A204.1 (cell line): ENCODE results near the gene TTC28.
"Not testable (repeated sequence)": the region's sequence is repeated elsewhere in the genome, so short reads cannot be mapped to it uniquely, and the experiment has no call there.

Experiments used
- FAIRE-seq: peaks from 2 replicates; lab custom pipeline; 2012; peaks lifted over from hg19 to GRCh38; lab: Jason Lieb, UNC

Gene TTC28

DNA sequence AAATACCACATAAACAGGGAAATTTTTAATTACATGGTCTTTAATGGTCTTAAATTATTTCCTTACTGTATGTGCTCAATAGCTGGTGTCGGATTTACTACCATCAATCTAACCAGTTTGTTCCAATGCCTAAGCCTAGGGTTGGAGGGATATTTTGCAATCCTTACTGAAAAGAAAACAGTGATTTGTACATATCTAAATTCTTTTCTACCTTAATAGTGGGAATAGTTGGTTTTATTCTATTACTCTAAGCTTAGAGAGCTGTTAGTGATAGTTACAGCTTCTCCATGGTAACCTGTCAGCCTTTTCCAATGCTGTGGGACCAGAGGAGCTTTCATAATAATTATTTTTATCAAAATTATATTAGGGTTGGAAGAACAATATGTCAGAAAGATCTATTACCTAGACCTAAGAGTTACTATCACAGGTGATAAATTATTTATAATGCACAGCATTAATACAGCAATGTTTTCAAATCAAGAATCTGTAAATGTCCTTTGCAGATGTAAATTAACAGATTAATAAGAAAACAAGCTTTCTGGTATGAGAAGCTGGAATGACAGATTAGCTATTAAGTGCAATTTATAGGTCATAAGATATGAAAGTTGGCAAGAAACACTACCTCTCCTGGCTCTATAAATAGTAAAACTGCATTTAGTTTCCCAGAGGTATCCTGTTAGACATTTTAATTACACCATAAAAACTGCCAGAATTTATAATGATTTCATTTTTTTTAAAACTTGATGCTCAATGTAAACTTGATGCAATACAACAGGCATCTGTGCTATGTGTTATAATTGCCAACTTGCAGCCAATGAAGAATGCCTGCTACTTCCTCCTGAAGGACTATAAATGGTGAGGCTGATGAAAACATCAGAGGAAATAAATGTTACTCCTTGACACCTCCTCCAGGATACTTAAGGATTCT, 498.6 kb downstream of the TTC28 start:
- no peak for FAIRE-seq

DNA sequence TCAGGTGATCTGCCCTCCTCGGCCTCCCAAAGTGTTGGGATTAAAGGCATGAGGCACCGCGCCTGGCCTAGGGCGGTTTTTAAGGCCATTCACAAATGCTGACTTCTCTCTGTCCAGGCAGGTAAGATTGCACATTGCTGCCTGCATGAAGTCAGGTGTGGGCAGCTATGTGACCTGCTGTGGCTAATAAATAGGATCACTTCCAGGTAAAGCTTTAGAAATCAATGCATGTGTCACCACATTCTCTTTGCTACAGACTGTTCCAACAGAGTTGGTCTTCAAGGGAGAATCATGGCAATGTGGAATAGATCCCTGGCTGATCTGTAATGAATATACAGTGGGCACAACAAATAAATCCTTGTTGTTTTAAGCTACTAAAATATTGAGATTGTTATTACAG, 500.2 kb downstream of the TTC28 start:
- FAIRE-seq = no peak

DNA sequence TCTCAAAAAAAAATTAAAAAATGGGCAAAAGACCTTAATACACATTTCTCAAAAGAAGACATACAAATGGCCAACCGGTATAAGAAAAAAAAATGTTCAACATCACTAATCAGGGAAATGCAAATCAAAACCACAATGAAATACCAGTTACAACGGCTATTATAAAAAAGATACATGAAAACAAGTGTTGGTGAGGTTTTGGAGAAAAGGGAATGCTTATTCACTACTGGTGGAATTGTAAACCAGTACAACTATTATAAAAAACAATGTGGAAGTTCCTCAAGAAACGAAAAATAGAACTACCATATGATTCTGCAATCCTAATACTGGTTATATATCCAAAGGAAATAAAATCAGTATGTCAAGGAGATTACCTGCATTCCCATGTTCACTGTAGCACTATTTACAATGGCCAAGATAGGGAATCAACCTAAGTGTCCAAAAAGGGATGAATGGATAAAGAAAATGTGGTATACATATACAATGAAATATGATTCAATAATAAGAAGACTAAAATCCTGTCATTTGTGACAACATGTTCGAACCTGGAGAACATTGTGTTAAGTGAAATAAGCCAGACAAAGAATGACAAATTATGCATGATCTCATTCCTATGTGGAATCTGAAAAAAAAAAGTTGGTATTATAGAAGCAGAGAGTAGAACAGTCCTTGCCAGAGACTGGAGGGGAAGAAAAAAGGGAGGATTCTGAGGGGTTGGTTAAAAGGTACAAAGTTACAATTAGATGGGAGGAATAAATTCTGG, 503.7 kb downstream of the TTC28 start:
- no peak for FAIRE-seq

DNA sequence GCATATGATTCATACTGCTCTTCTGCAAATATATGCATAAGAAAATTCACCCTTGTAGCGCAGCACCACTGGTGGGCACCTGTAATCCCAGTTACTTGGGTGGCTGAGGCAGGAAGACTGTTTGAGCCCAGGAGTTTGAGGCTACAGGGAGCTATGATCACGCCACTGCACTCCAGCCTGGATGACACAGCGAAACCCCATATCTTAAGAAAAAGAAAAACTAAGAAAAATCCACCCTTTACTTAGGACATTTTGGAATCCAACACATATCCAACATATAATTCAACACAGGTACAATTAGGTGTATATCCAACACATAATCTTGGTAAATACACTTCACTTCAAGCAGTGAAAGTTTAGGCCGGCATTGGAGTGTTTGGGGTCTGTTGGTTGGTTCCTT, 505.1 kb downstream of the TTC28 start:
- FAIRE-seq = no peak

DNA sequence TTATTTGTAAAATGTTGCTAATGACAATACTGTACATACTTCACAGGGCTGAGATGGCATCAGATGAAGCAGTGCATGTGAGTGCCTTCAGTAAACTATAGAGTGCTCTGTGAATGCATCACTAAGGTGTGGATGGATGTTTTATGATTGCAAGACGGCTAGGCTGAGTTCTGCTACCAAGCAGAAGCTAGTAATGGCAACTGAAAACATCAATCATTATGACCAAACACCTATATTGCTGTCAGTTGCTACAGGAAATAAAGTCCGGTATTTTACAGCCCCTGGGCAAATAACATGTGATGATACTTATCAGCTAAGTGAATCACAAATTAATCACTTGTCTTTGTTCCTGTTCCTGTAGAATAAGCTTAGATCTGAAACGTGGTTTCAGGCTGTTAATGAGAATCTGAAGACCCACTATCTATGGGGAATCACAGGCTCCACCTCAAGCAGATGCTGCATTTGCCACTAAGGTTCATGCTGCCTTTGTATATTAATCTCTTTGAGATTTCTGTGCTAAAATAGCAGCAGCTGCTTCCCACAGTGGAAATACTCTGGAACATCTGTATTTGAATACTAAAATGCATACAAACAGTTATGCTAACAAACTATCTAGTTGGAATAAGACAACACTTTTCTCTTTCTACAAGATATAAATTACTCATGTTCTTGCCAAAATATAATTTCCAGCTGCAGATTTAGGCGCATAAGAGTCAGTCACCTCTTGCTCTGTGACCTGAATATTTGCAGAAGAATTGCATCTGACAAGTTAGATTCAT, 506.6 kb downstream of the TTC28 start:
- FAIRE-seq = no peak

DNA sequence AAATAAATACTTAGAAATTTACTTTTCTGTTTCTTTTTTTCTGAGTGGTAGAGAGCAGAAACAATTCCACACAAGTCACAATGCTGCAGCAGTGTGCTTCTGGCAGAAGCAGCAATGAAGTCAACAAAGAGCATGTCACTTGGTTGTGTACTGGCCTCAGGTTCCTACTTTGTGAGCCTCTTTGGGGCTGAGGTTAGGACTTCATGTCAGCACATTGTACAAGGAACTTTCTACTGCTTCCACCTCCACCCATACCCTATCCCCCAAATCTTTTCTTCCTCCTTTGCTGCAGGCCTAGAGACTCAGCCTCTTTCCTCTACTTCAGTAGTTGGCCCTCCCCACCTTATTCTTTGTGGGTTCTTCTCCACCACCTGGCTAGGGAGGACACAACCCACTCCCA, 507.9 kb downstream of the TTC28 start:
- no peak for FAIRE-seq

DNA sequence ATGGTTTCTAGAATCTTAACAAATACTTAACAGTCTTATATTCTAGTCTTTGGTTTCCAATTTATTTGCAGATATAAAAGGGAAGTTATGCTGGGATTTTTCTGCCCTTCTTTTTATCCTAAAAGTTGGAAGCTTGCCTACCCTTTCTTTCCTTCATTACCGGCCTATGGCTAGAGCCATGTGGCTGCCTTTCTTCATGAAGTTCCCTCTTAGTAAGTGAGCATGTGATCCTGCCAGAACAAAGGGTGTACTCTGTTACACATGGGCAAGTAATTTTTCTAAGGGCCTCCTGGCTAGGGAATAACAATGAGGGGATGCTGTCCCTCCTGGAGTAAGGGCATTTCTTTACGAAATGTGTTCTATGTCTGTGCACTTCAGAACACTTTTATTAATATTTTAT, 508.5 kb downstream of the TTC28 start:
- no peak for FAIRE-seq

DNA sequence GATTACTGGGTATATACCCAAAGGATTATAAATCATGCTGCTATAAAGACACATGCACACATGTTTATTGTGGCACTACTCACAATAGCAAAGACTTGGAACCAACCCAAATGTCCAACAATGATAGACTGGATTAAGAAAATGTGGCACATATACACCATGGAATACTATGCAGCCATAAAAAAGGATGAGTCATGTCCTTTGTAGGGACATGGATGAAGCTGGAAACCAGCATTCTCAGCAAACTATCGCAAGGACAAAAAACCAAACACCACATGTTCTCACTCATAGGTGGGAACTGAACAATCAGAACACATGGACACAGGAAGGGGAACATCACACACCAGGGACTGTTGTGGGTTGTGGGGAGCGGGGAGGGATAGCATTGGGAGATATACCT, 510.3 kb downstream of the TTC28 start:
- FAIRE-seq = not testable (repeated sequence)

DNA sequence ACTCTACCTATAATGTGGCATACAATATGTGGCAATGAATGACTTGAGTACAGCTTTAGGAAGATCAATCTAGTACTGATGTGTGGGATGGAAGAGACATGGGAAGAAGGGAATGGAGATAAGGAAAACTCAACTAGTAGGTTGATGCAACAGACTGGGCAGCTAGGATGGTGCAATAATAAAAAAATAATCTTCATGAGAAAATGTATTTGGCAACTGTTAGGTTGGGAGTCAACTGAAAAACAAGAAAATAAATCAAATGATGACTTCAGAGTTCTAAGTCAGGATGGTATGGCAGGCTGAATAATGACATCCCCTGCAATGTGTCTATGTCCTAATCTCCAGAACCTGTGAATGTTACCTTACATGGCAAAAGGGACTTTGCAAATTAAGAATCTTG, 523.8 kb downstream of the TTC28 start:
- FAIRE-seq = no peak

DNA sequence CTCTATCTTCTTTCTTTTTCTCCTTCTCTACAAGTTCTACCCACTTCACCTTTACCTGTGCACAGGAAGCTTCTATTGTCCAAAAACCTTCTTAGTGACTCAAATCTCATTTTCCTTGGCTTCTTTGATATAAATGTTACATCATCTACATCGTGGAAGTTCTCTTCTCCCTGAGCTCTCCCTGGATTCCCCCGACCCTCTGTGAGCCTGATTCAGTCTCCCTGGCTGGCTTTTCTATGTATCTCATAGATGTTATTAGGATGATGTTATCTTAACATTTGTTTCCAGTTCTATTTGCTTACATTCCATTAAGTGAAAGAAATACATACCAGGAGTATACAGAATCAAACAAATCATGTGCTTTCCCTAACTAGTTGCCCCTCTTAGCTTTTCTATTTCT, 524.8 kb downstream of the TTC28 start:
- no peak for FAIRE-seq

DNA sequence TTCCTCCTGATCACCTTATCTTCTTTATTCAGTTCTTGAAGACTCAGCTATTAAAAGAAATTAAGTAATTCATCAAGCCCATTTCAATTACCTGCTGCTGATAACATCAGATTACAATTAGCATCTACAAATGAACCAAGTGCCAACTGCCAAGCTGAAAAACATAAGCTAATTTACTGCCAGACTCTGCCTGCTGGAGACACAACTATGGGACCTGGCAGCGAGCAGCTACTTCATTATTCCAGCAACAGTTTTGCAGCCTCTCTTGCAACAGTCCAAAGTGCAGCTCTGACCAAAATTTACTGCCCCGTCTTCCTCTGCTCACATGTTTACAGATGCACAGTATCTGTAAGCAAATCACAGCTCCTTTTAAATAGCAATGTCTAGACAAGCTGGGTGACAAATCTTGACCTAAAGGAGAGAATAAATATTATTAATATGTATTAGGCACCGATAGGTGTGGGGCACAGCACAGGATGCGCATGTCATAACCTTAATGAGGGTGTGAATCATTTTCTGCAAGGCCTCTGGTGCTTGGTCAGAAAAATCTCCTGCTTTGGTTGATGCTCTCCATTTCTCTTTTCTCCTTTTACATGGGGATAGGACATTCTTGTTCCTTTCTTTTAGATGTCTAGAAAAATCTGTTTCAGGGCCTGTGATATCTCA, 528.4 kb downstream of the TTC28 start:
- no peak for FAIRE-seq

DNA sequence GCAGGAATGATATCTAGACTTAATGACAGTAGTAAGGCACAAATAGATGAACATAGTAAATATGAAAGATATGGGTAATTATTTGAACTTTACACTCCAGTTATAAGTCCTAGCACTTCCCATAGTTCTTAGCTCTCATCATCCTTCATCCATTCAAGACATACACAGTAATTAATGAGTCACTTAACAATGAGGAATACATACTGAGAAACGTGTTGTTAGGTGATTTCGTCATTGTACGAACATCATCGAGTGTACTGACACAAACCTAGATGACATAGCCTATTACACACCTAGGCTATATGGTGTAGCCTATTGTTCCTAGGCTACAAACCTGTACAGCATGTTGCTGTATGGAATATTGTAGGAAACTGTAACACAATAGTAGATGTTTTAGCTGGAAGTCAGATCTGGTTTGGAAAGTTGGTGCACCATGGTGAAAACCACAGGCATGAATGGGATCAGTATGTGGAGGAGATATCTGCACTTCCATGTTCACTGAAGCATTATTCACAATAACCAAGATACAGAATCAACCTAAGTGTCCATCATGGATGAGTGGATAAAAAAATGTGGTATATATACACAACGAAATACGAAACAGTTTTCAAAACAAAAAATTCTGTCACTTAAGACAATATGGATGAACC, 530.7 kb downstream of the TTC28 start:
- no peak for FAIRE-seq

DNA sequence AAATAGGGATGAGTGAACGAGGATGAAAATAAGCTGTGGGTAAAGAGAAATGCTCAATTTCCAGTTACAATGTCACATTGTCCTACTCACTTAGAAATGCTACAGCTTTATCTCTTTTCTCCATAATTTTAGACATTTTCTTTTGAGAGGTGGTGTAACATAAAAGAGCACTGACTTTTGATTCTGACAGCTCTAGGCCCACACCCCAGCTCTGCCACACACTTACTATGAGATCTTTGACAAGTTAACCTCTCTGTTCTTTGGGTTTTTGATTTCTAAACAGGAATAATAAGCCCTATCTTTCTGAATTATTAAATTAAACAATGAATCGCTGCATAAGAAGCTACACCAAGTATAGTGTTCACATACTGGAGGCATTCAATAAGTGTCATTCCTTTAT, 532.2 kb downstream of the TTC28 start:
- no peak for FAIRE-seq

DNA sequence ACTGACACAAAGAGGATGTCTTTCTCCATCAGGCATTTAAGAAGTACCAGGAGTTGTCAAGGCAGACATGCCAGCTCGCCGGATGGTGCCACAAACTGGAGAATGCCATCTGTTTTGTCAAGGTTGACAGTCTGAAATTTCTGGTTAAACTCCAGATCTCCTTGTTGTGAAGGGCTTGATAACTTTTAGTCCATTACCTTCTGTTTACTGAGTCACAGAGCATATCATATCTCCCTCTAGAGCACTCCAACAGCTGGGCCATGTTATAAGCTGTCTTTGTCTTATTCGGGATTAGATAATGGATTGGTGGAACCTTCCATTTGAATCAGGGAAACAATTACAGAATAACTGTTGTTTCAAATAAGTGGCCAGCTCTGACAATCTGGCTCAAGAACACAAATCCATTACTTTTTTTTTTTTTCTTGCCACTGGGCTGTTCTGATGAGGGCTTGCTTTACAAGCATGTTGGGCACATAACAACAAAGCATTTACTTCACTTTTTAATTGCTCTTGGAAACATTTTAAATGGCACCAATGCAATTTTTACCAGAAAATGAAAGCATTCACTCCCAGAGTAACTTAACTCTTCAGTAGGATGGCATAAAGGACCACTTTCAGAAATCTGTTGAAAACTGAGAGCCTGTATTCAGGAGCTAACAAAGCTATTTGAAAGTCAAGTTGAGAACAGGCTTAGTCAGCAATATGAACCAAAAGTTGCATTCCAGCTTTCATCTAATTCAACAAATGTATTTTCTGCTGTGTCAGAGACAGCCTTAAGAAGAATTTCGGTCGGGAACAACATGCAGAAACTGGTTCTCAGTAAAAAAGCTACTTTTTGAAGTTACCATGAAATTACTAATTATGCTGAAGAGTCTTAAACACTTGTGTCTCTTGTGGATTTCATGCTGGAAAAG, 533.0 kb downstream of the TTC28 start:
- no peak for FAIRE-seq

DNA sequence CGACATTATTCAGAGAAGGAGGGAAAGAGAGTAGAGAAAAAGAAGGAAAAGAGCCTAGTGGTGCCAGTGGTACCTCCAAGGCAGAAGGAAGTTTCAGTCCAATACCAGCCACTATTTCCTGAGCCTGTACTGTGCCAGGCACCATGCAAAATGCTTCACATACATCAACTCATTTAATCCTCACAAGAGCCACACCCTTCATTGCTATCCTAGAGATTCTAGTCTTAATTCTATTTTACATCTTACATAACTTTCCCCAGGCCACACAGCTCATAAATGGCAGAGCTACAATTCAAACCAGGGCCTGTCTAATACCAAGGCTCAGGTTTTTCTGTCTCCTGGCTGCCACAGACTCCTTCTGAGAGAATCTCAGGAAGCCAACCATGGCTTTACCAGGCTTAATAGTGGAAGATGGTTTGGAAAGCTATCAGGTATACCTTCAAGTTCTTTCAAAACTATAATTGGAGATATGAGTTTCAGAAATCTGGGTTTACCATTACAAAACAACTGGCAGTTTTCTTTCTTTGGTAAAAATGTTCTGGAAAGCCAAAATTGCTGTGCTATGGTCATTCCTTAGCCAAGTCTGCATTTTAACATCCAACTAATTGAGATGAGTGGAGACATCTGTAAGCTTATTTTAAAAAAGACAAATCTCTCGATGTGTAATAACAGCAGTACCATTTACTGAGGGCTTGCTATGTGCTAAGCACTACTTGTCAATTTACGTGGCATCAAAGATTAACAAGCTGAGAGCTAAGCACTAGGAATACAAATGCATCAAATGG, 535.5 kb downstream of the TTC28 start:
- FAIRE-seq = no peak

DNA sequence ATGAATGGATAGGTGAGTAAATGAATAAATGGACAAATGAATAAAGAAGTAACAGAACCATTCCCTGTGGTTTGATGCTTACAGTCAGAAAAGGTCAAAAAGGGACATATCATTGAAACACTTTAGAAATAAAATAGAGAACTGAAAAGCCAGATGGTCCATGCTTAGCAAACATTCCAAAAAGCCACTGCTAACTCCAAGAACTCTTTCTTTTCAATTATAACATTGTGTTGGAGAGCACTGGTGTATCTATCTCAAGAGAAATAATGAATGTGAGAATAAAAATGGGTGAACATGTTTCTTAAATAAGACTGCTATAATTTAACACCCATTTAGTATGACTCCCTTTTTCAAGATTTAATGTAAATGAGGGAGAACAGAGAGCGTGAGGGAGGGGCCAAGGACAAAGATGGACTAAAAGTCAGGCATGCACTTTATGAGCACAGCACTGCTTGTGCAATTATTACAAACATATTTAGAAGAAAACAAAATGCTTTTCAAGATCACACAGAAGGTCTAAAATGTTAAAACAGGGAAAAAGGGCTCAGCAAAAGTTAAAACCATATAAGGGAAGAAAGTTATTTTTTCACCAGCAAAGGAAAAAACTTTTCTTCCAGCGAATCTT, 536.3 kb downstream of the TTC28 start:
- FAIRE-seq = no peak

DNA sequence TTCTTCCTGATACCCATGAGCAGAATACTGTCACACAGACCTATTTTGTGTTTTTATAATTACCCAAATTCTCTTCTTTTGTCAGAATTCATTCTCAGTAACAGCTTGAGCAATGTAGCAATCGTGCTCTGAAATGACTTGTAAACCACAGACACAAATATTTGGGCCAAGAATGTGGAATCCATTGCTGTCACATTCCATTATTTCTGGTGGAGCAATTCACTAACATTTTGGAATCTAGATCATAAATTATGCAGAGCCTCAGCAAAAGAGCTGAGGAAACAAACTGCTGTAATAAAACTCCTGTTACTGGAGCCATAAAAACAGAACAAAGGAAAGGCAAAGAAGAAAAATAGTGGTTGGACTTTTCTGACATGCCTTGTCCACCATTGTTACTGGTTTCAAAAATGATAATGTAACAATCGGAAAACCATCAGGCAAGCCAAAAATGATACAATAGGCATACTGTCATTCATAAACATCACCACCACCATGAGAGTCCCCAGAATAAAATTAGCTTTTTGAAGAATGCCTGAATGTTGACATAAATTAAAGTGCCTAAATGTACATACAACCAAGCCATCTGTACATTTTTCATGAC, 537.2 kb downstream of the TTC28 start:
- FAIRE-seq = no peak

DNA sequence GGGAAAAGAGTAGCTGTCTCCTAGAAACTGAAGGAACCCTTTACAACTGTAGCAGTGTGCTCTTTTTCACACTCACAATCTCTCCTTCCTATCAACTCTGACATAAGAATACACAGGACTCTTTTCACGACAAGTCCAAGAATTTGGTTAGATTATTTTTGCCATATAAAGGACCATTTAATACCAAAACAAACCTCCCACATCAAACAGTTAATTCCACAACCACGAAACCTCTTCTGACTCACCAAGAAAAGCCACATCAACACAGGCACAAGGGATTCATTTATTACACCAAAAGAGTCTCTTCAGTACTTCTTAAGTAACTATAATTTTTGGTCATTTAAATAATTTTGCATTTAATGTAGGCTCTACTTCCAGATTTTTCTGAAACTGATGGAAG, 538.0 kb downstream of the TTC28 start:
- FAIRE-seq = no peak

DNA sequence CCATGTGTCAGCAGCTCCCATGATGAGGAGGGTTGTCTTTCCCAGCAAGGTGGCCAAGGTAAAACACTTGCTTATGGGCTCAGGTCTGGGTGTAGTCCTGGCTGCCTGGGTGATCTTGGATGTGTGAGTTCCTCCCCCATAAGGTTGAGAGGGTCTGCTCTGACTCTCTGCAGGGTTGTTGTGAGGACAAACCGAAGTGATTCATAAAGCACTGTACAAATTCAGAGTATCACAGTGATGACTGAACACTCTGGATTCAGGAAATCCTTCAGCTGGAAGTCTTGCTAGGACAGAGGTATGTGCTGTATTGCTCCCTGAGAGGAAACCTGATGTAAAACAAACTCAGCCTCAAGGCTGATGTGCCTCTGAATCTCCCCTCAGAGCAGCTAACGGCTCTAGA, 539.7 kb downstream of the TTC28 start:
- no peak for FAIRE-seq
